Nephron (organoid): Measurements from ENCODE around the gene COA8.

Experiments used
- H3K27ac Mint-ChIP-seq, 3 experiments: 2 replicates each; pipeline ENCODE4 v1.8.0; 2020; ENCODE audit warnings: mixed read lengths in 3 of 3, mild to moderate bottlenecking in 2 of 3, moderate library complexity in 1 of 3
- H3K27me3 Mint-ChIP-seq: 2 replicates; pipeline ENCODE4 v1.8.0; 2021; ENCODE audit warnings: low read depth, mild to moderate bottlenecking, moderate library complexity, mixed read lengths
- H3K36me3 Mint-ChIP-seq: 2 replicates; pipeline ENCODE4 v1.8.0; 2020; ENCODE audit warnings: low read depth, mixed read lengths
- H3K4me1 Mint-ChIP-seq: 2 replicates; pipeline ENCODE4 v1.8.0; 2020; ENCODE audit warnings: mixed read lengths
- H3K4me3 Mint-ChIP-seq, 3 experiments: 2 replicates each; pipeline ENCODE4 v1.8.0; 2020; ENCODE audit warnings: mild to moderate bottlenecking in 3 of 3, mixed read lengths in 3 of 3, moderate library complexity in 2 of 3
- H3K9me3 Mint-ChIP-seq: 2 replicates; pipeline ENCODE4 v1.8.0; 2020; ENCODE audit warnings: mixed read lengths
- TF ChIP-seq, protein P1 (sequence below), 3 experiments: fragments of 200-600 bp; sonication (generic); IDR thresholded peaks; one replicate each; pipeline ENCODE4 v1.5.0; 2021; ENCODE audit warnings: antibody characterized with exemption in 3 of 3; ENCODE audit not compliant: unreplicated experiment in 3 of 3

Gene COA8

DNA sequence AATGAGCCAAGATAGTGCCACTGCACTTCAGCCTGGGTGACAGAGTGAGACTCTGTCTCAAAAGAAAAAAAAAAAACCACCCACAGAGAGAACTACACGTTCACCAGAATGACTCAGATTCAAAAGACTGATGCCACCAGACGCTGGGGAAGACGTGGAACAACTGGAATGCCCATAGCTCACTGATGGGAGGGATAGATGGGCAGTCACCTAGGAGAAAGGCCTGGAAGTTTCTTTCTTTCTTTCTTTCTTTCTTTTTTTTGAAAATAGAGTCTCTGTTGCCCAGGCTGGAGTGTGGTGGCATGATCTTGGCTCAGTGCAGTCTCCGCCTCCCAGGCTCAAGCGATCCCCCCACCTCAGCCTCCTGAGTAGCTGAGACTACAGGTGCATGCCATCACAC lies 56.3 kb downstream of the COA8 start:
- Mint-ChIP-seq H3K9me3 (no peaks in the 10 kb centered on the region), H3K4me3 (no peak overlapping the region), H3K27me3 (peaks cover 3% of the 10 kb centered on the region), H3K4me1 (peaks cover 5% of the 10 kb centered on the region), H3K27ac (no peak overlapping the region), H3K36me3 (no peaks in the 10 kb centered on the region)
- TF ChIP-seq, protein P1, sequence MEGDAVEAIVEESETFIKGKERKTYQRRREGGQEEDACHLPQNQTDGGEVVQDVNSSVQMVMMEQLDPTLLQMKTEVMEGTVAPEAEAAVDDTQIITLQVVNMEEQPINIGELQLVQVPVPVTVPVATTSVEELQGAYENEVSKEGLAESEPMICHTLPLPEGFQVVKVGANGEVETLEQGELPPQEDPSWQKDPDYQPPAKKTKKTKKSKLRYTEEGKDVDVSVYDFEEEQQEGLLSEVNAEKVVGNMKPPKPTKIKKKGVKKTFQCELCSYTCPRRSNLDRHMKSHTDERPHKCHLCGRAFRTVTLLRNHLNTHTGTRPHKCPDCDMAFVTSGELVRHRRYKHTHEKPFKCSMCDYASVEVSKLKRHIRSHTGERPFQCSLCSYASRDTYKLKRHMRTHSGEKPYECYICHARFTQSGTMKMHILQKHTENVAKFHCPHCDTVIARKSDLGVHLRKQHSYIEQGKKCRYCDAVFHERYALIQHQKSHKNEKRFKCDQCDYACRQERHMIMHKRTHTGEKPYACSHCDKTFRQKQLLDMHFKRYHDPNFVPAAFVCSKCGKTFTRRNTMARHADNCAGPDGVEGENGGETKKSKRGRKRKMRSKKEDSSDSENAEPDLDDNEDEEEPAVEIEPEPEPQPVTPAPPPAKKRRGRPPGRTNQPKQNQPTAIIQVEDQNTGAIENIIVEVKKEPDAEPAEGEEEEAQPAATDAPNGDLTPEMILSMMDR (IDR thresholded peaks at IDR 0.05; ENCODE audit: unreplicated experiment in 3 of 3), result no peak

DNA sequence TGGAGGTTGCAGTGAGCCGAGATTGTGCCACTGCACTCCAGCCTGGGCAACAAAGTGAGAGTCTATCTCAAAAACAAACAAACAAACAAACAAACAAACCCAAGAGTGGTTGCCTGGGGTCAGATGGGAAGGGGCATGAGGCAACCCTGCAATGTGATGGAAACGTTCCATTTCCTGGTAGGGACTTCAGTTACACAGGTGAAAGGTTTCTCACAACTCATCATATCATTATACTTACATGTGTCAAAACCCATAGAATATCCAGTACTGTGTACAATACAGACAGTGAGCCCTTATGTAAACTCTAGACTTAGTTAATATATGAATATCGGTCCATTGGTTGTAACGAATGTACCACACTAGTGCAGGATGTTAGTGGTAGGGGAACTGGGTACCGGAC lies 59.1 kb downstream of the COA8 start:
- no peak overlapping the region for H3K4me3 Mint-ChIP-seq
- H3K9me3 Mint-ChIP-seq, result no peaks in the 10 kb centered on the region
- H3K36me3 Mint-ChIP-seq, result no peaks in the 10 kb centered on the region

DNA sequence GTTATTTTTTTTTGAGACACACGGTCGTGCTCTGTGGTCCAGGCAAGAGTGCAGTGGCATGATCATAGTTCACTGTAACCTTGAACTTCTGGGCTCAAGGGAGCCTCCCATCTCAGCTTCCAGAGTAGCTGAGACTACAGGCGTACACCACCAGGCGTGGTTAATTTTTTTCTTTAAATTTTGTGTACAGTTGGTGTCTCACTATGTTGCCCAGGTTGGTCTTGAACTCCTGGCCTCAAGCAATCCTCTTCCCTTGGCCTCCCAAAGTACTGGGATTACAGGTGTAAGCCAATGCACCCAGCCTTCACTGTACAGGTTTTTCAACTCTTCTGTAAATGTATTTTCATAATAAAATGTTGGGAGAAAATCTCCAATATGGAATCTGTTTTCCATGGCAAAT lies 60.5 kb downstream of the COA8 start:
- Mint-ChIP-seq H3K9me3 (no peaks in the 10 kb centered on the region), H3K4me3 (no peak overlapping the region), H3K4me1 (peaks cover 18% of the 10 kb centered on the region), H3K27me3 (no peaks in the 10 kb centered on the region), H3K27ac (no peak overlapping the region), H3K36me3 (no peaks in the 10 kb centered on the region)
- TF ChIP-seq, protein P1 (IDR thresholded peaks at IDR 0.05; ENCODE audit: unreplicated experiment in 3 of 3), result no peak

More for the DNA sequence above, 59.1 kb downstream of the COA8 start:
- H3K27me3 Mint-ChIP-seq, result no peaks in the 10 kb centered on the region
- TF ChIP-seq, protein P1 (IDR thresholded peaks at IDR 0.05; ENCODE audit: unreplicated experiment in 3 of 3), result no peak
- no peak overlapping the region for H3K27ac Mint-ChIP-seq
- peaks cover 14% of the 10 kb centered on the region for H3K4me1 Mint-ChIP-seq

DNA sequence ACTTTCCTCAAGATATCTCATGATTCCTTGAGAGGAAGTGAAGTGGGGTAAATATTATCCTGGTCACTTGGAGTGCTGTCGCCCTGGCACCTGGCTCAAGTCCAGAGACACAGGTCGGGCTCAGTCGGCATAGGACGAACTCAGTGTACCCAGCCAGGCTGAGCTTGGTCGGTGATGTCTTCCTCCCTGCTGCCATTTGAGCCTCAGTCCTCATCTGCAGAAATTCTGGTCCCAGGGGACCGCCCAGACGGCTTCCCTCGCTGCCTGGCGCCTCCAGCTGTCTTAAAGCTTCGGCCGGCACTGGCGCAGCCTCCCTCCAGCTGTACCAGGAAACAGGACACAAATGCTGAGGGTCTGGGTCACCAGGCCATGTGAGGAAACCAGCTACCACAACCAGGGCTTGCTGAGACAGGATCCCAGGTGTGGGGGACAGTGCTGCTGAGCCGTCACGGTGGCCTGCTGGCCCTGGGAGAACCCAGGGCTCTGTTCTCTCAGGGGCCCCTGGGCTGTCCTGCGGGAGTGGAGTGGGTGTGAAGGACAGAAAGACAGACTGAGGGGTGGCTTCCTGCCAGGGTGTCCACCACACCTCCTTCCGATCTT lies 61.2 kb downstream of the COA8 start:
- Mint-ChIP-seq H3K9me3 (no peaks in the 10 kb centered on the region), H3K4me3 (no peak overlapping the region), H3K36me3 (no peaks in the 10 kb centered on the region), H3K27ac (no peak overlapping the region), H3K4me1 (peaks cover 18% of the 10 kb centered on the region), H3K27me3 (no peaks in the 10 kb centered on the region)
- TF ChIP-seq, protein P1 (IDR thresholded peaks at IDR 0.05; ENCODE audit: unreplicated experiment in 3 of 3), result no peak

DNA sequence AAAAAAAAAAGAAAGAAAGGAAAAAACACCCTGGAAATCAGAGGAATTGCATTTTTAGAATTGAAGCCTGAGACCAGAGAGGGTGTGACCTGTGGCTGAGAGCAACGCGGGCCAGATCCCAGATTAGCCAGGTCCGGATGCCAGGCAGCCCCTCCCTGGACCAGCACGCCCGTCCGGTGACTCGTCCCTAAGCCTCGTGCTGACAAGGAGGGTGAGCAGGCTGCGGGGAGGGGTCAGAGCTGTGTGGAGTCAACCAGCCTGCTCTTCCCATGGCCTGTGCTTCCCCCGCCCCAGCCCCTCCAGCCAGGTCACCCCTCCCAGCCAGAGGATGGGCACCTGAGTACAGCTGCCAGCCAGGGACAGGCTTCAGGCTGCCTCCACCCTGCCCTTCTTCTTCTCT lies 62.1 kb downstream of the COA8 start:
- H3K27me3 Mint-ChIP-seq, result no peaks in the 10 kb centered on the region
- H3K4me1 Mint-ChIP-seq, result peaks cover 18% of the 10 kb centered on the region
- H3K36me3 Mint-ChIP-seq, result no peaks in the 10 kb centered on the region
- TF ChIP-seq, protein P1 (IDR thresholded peaks at IDR 0.05; ENCODE audit: unreplicated experiment in 3 of 3), result no peak
- no peaks in the 10 kb centered on the region for H3K9me3 Mint-ChIP-seq
- H3K27ac Mint-ChIP-seq, result peak overlapping the region in 1 of 3 experiments; percentile 61
- no peak overlapping the region for H3K4me3 Mint-ChIP-seq
